NCI-H146 (cell line): Measurements from ENCODE around the gene HAGH.

Experiments
- DNase-seq: peaks from one replicate; lab custom pipeline; 2025; lab: John Stamatoyannopoulos, UW

The HAGH gene

DNA sequence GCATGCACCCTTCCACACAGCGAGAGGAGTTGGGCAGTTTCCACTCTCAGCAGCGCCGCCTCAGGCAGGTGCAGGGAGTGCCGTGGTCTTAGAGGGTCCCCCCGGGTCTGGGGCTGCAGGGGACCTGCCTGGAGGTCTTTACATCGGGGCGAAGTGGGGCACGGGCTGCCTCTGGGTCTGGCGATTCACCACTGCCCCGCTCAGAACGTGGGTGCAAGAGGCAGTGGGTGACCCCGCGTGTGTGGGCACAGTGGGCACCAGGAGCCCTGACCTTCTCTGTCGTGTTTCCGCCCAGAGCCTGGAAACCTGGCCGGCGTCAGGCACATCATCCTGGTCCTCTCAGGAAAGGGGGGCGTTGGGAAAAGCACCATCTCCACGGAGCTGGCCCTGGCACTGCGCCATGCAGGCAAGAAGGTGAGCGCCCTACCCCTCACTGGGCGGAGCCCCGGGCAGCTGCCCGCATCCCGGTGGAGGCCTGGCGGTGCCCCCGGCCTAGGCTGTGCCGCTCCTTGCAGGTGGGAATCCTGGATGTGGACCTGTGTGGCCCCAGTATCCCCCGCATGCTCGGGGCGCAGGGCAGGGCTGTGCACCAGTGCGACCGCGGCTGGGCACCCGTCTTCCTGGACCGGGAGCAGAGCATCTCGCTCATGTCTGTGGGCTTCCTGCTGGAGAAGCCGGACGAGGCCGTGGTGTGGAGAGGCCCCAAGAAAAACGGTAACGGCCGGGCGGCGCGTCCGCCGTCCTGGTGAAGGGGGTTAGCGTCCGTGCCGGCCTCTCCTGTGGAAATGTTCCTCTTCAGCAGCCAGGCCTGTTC lies 40.2 kb downstream of the HAGH start:
- DNase-seq: no peak

DNA sequence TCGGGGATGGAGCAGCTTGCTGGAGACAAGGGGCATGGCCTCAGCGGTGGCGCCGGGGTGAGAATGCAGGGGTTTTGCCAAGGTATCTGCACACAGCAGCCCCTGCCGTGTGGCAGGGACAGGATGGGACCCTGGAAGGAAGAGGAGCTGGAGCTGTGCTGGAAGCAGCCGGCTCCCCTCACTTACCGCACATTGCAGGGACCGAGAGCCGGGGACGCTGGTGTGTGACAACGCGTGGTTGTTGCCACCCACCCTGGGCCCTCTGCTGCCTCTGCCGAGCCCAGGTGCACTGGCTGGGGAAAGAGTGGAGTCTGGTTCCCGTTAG lies 40.8 kb downstream of the HAGH start:
- DNase-seq: no peak

DNA sequence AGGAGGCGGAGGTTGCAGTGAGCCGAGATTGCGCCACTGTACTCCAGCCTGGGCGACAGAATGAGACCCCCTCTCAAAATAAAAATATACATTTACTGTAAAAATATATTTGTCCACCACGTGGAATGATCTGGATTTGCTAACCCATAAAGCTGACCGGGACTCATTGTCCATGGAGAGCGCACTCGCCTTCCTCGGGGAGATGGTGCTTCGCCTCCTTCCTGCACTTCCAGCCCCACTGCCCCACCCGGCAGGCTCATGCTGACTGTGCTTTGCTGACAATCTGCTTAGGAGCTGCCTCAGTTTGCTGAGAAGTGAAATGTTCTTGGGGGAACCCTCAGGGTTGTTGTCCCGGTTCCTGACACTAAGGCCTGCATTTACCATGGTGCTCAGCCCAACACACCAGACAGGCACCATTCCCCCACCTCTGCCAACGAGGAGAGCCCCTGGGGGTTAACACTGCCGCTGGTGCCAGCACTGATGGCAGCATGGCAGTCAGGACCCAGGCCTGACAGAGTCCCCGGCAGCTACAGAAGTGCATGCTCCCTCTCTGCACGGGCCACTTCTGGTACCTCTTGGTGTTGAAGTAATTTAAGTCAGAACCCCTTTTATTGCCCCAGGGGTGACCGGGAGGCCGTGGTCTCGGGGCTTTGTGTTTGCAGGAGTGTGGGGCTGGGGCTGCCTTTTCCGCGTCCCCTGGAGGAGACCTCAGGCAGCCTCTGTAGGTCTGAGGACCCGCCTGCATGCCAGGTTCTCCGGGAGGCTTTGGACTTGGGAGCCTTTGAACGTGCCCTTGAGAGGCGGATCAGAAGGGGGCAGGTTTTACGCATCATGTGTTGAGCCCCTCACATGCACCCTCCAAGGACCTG lies 41.4 kb downstream of the HAGH start:
- DNase-seq: no peak

DNA sequence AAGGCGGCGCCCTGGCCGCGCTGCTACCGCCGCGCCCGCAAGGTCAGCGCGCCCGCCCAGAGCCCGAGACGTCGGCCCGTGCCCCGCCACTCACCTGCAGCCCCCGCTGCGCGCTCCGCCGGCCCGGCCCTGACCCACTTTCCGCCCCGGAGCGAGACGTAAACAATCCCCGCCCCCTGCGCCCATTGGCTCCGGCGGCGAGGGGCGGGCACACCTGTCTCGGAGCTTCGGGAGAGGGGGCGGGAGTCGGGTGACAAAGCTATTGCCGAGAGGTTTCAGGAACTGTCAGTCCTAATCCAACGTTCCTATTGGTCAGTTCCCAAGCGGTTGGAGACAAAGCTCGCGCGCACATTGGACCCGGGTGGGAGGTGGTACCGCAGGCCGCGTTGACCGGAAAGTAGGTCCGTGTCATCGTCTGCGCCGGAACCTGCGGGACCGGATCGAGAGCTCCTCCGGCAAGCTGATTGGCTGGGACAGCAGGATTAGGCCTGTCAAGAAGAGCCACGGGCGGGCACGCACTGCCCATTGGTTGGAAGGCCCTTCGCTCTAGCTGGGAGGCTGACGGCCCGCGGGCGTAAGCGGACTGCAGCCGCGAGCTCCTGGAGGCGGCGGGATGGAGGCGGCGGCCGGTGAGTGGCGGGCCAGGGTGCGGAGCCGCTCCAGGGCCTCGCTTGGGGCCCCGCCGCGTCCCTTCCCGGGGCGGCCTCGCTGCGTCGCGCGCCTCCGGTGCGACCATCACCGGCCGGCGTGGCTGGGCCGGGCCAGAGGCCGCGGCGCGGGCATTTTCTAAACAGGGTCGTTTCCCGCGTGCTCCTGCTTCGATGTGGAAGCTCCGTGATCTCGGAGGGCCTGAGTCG lies 44.0 kb downstream of the HAGH start, which contains the start of the genes NUBP2 and SPSB3:
NUBP2 (plus strand) TSS at position 553 of the 857 bp plus-strand sequence; CDS start at position 614, 61 bp downstream.
SPSB3 (minus strand) TSS at position 164 of the 857 bp plus-strand sequence. CDS start 1,088 bp downstream, outside the sequence.
- peak; percentile 100 for DNase-seq

DNA sequence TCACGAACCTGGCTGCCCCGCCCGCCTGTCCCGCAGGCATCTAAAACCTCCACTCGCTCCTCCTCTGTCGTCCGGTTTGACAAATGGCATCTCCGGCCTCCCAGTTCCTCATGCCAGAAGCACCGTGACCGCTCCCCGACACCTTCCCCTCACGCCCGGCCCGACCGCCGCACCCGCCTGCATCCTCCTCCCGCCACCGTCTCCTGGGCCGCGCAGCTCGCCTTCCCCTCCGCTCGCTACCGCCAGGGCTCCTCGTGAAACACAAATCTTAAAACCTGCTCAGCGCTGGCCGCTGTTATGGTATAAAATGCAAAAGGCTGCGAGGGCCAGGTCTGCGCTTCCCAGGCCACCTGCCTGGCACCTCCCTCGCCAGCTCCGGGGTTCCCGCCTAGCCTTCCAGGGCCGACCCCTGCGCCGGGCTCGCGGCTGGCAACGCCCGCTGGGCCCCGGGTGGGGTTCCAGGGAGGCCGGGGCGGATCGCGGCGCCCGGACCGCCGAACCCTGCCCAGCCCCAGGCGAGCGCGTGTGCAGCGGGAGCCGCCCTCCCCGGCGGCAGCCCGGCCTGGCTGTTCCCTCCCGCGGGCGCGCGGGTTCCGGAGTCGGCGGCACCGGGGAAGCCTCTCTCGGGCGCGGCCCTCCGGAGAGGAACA lies 44.7 kb downstream of the HAGH start:
- DNase-seq: peak; percentile 43

DNA sequence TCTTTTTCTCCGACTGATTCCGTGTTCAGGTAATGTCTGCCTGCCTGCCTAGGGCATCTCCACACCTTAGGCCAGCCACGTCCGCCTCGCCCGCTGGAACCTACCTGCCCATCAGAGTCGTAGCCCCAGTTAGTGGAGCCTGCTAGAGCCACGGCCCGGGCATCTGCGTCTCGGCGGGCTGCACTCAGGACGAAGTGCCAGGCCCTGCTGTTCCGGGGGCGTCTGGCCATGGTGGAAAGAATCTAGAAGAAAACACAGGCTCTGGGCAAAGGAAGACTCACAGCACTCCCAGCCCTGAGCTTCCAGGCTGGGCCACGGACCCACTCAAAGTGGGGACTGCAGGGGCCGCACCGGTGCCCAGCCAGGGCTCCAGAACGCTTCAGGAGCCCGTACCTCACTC lies 45.4 kb downstream of the HAGH start:
- DNase-seq: no peak

DNA sequence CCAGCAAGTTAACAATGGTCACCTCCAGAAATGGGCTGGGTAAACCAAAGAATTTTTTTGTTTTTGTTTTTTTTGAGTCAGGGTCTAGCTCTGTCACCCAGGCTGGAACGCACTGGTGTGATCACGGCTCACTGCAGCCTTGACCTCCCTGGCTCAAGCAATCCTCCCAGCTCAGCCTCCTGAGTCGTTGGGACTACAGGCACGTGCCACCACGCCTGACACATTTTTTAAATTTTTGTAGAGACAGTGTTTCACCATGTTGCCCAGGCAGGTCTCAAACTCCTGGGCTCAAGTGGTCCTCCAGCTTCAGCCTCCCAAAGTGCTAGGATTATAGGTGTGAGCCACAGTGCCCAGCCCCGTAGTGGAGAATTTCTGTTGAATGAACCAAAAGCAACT lies 46.0 kb downstream of the HAGH start:
- no peak for DNase-seq

DNA sequence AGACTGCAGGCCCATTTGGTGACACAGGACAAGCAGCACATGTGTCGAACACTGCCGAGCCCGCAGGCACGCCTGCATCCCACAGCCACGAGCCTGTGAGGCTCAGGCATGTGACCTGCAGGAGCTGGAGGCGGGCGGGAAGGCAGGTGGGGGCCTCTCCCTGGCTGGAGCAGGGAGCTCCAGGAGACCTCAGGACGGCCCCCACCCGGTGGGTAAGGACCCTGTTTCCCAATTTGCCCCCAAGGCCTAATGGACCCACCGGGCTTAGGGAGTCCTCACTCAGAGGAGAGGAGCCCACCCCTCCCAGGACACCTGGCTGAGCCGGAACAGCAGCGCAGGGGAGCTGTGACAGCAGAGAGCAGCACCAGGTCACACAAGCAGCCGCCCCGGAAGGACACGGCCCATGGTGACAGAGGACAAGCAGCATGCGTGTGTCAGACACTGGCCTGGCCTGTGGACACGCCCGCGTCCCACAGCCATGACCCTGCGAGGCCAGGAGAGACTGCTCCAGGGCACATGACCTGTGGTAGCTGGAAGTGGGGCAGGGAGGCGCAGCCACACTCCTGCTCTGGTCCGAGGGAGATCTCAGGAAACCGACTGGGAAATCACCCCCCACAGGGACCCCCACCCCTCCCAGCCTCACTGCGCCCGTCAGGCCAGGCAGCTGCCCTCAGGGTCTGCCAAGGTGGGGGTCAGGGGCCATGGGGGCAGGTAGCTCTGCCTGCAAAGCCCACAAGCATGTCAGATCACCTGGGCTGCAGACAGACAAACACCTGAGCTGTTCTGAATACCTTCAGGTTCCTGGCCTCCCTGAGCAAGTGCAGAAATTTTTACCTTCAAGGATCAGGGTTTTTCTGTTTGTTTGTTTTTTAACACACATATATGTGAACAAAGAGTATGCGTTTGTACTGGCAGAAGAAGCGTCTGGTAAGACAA lies 46.6 kb downstream of the HAGH start:
- no peak for DNase-seq

DNA sequence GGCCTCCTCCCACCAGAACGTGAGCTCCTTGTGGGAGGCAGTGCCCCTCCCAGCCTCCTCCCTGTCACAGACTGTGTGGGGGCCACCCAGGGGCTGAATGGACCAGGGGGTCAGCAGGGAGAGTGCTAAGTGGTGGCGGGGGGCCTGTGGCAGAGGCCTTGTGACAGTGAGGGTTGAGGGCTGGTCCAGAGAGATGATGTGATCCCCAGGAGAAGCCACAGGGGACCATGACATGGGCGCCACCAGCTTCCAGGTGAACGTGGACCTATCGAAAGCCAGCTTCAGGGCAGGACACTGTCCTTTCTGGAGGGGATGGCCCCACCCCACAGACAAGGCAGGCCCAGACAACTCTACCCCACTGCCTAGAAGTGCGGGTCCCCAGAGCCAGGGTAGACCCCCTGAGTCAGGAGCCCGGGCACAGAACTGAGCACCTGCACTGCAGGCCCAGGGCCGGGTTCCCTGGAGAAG lies 47.4 kb downstream of the HAGH start:
- no peak for DNase-seq

DNA sequence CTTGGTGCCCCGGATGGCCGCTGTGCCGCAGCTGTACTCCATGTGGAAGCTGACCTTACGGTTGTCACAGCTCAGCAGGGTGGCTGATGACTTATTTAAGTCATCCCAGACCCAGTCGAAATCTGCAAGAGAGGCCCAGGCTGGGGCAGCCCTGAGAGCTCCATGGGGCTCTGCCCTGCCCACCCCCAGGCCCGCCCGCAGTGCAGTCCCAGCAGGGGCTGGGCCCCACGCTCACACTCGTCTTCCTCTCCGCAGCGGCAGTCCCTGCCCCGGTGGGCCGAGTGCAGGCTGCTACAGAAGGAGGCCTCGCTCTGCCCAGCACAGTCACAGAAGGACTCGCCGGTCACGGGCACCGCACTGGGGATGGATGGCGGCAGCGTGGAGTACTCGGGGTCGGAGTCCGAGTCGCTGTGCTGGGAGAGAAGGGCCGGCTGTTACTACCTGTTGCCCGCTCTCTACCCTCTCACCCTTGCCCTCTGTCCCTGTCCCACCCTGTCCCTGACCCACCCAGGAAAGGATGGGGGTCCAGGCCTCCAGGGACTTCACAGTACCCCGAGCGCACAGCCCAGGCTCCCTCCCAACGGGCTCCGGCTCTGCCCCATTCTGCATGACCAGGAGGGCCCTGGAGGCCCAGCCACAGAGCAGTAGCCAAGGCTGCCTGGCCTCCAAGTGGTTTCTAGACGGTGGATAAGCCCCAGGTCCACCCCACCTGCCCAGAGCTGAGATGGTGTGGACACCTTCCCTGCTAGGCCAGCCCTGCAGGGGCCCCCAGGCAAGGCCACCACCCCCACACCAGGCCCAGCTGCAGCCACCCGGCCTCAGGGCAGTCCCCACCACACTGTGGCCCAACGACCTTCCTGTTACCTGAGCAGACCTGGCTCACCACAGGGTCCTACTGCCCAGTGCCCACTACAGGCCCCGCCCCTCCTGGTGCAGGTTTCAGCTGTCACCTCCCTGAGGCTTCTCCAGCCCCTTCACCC lies 48.1 kb downstream of the HAGH start:
- no peak for DNase-seq

DNA sequence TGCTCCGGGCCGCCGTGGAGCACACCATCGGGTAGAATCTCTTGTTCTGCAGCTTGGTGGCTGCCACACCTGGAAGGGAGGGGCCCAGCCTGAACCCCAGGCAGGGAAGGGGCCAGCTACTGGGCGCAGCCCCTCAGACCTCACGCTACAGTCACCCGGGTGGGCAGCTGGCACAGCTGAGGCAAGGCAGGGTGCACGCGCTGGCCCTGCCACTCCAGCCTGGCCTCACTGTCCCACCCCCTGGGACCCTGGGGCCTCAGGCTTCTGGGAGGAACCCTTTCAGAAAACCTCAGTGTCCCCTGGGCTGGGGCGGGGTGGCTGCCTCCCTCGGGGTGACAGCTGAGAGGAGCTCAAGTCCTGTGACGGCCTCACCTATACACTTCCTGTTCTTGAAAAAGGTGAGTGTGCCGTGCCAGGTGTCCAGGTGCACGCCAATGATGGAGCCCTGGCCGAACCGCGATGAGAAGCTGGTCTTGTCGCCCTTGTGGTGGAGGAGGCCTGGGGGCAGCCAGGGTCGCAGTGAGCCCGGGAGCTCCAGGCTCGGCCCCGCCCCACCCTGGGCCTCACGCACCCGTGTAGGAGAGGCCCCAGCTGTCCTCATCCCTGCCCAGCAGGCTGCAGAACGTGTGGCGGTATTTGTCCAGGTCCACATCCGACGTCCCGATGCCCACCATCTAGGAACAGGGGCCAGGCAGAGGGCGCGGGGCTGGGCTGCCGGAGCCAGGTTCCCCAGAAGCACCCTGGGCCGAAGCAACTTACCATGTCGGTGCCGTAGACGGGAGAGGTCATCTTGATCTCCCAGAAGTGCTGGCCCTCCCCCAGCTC lies 49.0 kb downstream of the HAGH start:
- DNase-seq: no peak

DNA sequence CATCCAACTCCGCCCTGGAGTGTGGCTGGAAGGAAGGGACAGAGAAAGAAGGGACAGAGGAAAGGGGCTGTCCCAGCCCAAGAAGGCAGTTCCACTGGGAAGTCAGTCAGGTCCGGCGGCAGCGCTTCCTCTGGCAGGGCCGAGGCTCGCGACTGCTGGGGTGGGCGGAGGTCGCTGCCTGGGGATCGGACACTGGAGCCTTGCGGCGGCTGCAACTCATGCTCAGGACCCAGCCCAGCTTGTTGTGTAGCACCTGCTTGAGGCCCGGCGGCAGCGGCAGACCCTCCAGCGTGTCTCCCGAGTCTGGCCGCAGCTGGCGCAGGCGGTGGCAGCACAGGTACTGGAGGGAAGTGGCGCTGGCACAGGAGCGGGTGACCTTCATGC lies 49.6 kb downstream of the HAGH start:
- DNase-seq: no peak

DNA sequence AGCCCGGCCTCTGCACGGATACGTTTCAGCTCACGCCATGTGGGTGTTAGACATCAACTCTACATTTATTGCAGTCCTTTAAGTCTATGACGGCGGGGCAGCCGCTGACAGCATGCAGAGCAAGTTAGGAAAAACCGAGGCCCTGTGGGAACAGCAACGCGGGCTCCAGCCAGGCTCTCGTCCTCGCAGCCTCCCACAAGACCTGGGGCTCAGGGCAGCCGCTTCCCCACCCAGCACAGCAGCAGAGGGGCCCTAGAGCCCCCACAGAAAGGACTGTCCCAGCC lies 50.0 kb downstream of the HAGH start:
- no peak for DNase-seq

DNA sequence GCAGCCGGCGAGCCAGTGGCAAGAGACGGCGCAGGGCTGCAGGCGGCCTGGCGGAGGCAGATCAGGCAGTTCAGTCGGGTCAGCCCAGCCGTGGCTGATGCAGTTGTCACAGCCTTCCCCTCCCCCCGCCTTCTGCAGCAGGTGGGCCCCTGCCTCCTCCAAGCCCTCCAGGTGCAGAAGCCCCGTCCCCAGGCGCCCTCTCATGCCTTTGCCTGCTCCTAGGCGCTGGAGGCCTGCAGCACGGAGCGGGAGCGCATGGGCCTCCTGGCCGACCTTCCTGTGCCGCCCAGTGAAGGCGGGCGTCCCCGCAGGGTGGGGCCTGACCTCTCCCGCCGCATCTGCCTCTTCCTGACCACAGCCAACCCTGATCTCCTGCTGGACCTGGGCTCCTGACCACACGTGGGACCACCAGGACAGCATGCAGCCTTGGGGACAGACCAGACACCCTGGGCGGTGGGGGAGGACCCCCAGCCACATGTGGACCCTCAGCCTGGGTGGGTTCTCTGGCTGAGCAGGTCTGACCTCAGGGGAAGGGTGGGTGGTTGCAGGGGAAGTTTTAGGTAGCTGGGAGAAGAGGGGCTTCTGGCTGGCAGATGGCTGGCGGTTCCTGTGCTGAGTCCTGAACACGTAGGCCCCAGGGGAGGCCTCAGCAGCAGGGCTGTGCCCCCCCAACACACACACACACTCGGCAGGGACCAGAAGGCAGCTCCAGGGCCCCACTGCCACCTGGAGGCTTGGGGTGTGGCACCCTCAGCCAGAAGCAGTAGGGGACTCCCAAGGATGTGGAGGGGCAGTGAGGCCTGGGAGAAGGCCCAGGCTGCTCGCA lies 50.6 kb downstream of the HAGH start:
- no peak for DNase-seq

DNA sequence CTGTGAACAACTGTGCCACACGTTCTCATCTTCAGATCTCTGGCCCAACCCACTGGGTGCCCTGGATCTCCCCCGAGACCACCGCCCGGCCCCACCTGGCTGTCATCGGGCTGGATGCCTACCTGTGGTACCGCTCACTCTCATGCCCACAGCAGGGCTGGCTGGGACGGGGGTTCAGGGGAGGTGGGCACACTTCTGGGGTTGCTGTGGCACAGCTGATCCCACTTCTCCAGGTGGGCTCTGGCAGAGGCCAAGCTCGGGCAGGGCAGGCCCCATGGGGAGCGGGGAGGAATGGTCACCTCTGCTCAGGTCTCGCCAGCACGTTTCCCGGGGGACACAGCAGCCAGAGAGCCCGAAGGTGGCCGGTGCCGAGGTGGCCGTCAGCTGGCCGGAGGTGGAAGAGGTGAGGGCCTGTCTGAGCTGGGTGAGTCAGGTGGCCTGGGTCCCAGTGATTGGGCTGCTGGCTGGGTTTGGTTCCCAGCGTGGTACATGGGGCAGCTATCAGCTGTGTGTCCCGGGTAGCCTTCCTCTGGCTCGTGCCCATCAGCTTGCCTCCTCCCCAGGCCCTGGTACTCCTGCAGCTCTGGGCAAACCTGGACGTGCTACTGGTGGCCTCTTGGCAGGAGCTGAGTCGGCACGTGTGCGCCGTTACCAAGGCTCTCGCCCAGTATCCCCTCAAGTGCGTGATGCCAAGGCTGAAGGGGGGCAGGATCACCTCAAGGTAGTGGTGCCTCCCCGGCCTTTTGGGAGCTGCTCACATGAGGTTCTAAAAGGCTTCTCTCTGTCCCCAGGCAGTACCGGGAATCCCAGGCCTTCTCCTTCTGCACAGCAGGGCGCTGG lies 51.4 kb downstream of the HAGH start:
- no peak for DNase-seq

DNA sequence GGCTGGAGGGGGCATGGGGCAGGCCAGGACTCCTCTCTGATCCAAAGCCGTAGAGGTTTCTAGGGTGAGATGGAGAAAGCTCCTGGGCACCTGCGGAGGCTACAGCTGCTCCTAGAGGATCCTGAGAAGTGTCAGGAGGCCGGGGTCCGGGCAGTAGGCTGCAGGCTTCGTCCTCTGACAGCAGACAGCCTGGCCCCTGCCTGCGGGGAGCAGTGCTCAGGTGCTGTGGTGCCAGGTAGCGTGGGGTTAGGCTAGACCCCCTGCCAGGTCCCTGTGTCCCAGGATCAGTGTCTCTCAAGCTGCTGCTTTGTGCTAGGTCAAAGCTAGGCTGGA lies 52.2 kb downstream of the HAGH start:
- no peak for DNase-seq
